Measurements from ENCODE around the gene ATP2A2.

DNA sequence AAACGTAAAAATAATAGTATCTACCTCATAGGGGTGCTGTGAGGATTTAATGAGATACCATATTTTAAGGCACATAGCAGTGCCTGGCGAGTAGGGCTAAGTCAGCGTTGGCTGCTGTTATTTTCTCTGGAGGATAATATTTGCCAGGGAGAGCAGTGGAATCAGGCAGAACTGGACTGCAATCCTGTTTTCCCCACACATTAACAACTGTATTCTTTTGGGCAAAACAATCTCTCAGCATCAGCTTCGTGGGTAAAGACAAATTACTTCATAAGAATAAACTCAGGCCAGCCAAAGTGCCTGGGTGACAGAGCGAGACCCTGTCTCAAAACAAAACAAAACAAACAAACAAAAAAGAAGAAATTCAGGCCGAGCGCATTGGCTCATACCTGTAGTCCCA, 29.7 kb upstream of the ATP2A2 start:
- TF ChIP-seq CTCF (IDR thresholded peaks at IDR 0.05 in 8 of 11, conservative IDR thresholded peaks at IDR 0.05 in 3 of 11) (no peak), POLR2A (IDR thresholded peaks at IDR 0.05) (no peak)
